HG02623 (cell line): ENCODE measurements around the gene HOXA2.

Source experiments
- ATAC-seq: cut with Tn5 transposase; IDR thresholded peaks from one replicate; pipeline ENCODE4 v1.9.1; 2021; ENCODE audit warnings: moderate library complexity; ENCODE audit not compliant: unreplicated experiment

The HOXA2 gene

GRCh38 chr7:27080844-27081436 is 21.5 kb downstream of the HOXA2 start:
- no peak for ATAC-seq

GRCh38 chr7:27079234-27079975 is 23.1 kb downstream of the HOXA2 start:
- no peak for ATAC-seq

GRCh38 chr7:27078616-27079233 is 23.8 kb downstream of the HOXA2 start:
- no peak for ATAC-seq

- no peak for ATAC-seq
These were observed 29.4 kb downstream of the HOXA2 start for GRCh38 chr7:27073076-27073475.

GRCh38 chr7:27071622-27072390 is 30.7 kb downstream of the HOXA2 start:
- no peak for ATAC-seq

- no peak for ATAC-seq
These were observed 34.2 kb downstream of the HOXA2 start for GRCh38 chr7:27068259-27068658.

GRCh38 chr7:27066148-27066547 is 36.3 kb downstream of the HOXA2 start:
- ATAC-seq: no peak

GRCh38 chr7:27065709-27066108 is 36.8 kb downstream of the HOXA2 start:
- no peak for ATAC-seq

- no peak for ATAC-seq
These were observed 37.8 kb downstream of the HOXA2 start for GRCh38 chr7:27064661-27065060.

GRCh38 chr7:27064159-27064558 is 38.3 kb downstream of the HOXA2 start:
- ATAC-seq: no peak

GRCh38 chr7:27062946-27063345 is 39.5 kb downstream of the HOXA2 start:
- ATAC-seq: no peak

- ATAC-seq: no peak
These were observed 49.3 kb downstream of the HOXA2 start for GRCh38 chr7:27053153-27053552.

GRCh38 chr7:27051451-27051850 is 51.0 kb downstream of the HOXA2 start:
- ATAC-seq: no peak
